ENCODE results near the gene TMEM186.
"Not testable (repeated sequence)": the region's sequence is repeated elsewhere in the genome, so short reads cannot be mapped to it uniquely, and the experiment has no call there.

TMEM186 gene

GRCh38 chr16:8807189-8807588 is 9.8 kb upstream of the TMEM186 start:
- H3K4me3 ChIP-seq (ENCODE audit: low read length), result no peak overlapping the region
- no peak for DNase-seq (ENCODE audit: low read depth)
- TF ChIP-seq CTCF (IDR thresholded peaks at IDR 0.05; ENCODE audit: insufficient read depth, low read depth, low read length, missing control alignments), result no peak

DNA sequence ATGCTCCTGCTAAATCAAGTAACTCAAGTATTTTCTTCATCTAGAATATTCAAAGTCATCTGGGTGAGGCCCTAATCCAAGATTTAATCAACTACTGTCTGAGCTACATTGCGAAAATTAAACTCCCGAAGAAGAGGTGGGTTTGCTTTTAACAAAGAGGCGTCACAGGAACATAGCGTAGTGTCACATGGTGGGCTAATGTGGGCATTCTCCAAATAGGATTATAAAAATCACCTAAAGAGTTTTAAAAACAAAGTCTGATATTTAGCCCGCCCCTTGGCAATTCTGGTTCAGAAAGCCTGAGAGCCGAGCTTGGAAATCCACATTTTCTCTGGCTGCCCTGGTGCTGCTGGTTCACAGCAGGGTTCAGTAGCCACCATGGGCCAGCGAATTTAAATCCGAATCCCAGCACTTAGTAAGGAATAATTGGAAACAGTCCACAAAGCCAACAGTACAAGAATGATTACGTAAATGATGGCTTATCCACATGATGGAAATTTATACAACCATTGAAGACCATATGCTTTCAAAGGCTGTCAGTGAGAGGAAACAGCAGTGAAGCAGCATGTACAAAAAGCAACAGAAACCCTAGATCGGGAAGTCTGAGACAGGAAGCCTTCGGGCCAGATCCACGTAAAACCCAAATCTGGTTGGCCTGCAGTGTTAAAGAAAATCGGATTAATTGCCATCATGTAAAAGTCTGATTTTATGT is 9.0 kb upstream of the TMEM186 start:
- TF ChIP-seq CTCF (IDR thresholded peaks at IDR 0.05; ENCODE audit: insufficient read depth, low read depth, low read length, missing control alignments), result no peak
- DNase-seq (ENCODE audit: low read depth), result no peak
- no peak overlapping the region for H3K4me3 ChIP-seq (ENCODE audit: low read length)

GRCh38 chr16:8804313-8804712 is 6.9 kb upstream of the TMEM186 start:
- no peak overlapping the region for H3K4me3 ChIP-seq (ENCODE audit: low read length)
- TF ChIP-seq CTCF (IDR thresholded peaks at IDR 0.05; ENCODE audit: insufficient read depth, low read depth, low read length, missing control alignments), result no peak
- no peak for DNase-seq (ENCODE audit: low read depth)

GRCh38 chr16:8803733-8804132 is 6.3 kb upstream of the TMEM186 start:
- not testable (repeated sequence) for DNase-seq (ENCODE audit: low read depth); H3K4me3 ChIP-seq (ENCODE audit: low read length)

GRCh38 chr16:8801701-8802100 is 4.3 kb upstream of the TMEM186 start:
- no peak for TF ChIP-seq CTCF (IDR thresholded peaks at IDR 0.05; ENCODE audit: insufficient read depth, low read depth, low read length, missing control alignments)
- H3K4me3 ChIP-seq (ENCODE audit: low read length), result no peak overlapping the region
- DNase-seq (ENCODE audit: low read depth), result no peak

DNA sequence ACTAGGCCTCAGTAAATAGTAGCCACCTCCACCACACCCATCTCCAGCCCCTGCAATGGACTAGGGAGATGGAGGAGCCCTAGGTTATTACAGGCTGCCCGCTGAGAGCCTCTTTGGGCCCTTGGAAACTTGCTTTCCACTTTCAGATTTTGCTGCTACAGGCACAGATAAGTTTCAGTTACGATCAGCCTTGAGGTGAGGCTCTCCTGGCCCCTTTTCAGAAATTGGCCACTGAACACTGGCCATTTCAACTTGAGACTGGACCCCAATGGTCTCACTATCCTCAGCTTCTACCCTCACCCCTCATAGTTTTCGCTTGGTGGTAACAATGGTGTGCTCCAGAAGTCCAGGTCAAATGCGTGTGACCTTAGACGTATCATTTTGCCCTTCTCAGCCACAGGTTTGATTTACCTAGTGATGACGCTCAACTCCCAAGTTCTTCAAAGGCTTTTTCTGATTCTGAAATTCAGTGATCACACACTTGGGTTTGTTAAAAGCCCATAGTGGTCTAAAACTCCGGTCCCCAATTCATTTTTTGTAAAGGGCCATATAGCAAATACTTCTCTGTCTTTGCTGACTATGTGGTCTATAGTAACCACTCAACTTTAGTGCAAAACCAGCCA is 1.2 kb upstream of the TMEM186 start:
- TF ChIP-seq CTCF (IDR thresholded peaks at IDR 0.05; ENCODE audit: insufficient read depth, low read depth, low read length, missing control alignments), result no peak
- peak overlapping the region; percentile 71 for H3K4me3 ChIP-seq (ENCODE audit: low read length)
- no peak for DNase-seq (ENCODE audit: low read depth)

DNA sequence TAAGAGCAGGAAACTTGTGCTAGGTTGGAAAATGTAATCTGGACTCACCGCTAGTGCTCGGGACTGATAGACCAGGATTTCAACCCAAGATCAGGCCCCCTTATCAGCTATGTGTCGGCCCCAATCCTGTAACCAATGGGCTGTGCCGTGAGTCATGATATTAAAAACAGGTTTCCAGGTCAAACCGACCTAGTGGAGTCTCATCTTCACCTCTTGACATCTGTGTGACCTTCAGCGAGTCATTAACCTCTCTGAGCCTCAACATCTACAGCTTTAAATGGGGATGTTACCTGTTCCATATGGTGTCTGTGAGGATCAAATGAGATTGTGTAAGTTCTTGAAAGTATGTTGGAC is 712 bp upstream of the TMEM186 start:
- no peak for TF ChIP-seq CTCF (IDR thresholded peaks at IDR 0.05; ENCODE audit: insufficient read depth, low read depth, low read length, missing control alignments)
- peak; percentile 29 for DNase-seq (ENCODE audit: low read depth)
- H3K4me3 ChIP-seq (ENCODE audit: low read length), result peak overlapping the region; percentile 71
